Loucy (cell line): ENCODE measurements around the gene TRIO.

Experiments used
- H2AFZ ChIP-seq: fragments of 200-600 bp; sonication (generic); 2 replicates; pipeline ENCODE4 v1.6.0; 2016; ENCODE audit warnings: antibody characterized with exemption, mild to moderate bottlenecking, low read length, moderate library complexity
- H3F3A ChIP-seq: fragments of 200-600 bp; 2 replicates; pipeline ENCODE4 v1.6.0; 2016; ENCODE audit warnings: antibody characterized with exemption, low read depth, mild to moderate bottlenecking
- H3K27me3 ChIP-seq: fragments of 200-600 bp; sonication (generic); 2 replicates; pipeline ENCODE4 v1.6.1; 2014; ENCODE audit warnings: low read length, mild to moderate bottlenecking; ENCODE audit not compliant: insufficient read depth, poor library complexity, severe bottlenecking
- H3K36me3 ChIP-seq: fragments of 200-600 bp; sonication (generic); 2 replicates; pipeline ENCODE4 v1.6.1; 2016; ENCODE audit warnings: low read length; ENCODE audit not compliant: insufficient read depth
- H3K4me1 ChIP-seq: fragments of 200-600 bp; sonication (generic); 2 replicates; pipeline ENCODE4 v1.5.1; 2014; ENCODE audit warnings: low read length, mild to moderate bottlenecking; ENCODE audit not compliant: insufficient read depth, poor library complexity, severe bottlenecking
- H3K4me2 ChIP-seq: fragments of 200-600 bp; sonication (generic); 2 replicates; pipeline ENCODE4 v1.6.0; 2014; ENCODE audit warnings: antibody characterized with exemption, low read length, low read depth, mild to moderate bottlenecking; ENCODE audit not compliant: poor library complexity, severe bottlenecking
- H3K4me3 ChIP-seq: fragments of 200-600 bp; sonication (generic); 2 replicates; pipeline ENCODE4 v1.5.1; 2014; ENCODE audit warnings: low read length, mild to moderate bottlenecking, mixed read lengths; ENCODE audit not compliant: poor library complexity, severe bottlenecking
- H3K79me2 ChIP-seq: fragments of 200-600 bp; sonication (generic); 2 replicates; pipeline ENCODE4 v1.6.1; 2014; ENCODE audit warnings: low read length; ENCODE audit not compliant: insufficient read depth
- H3K9ac ChIP-seq: fragments of 200-600 bp; sonication (generic); 2 replicates; pipeline ENCODE4 v1.6.0; 2014; ENCODE audit warnings: mild to moderate bottlenecking, low read depth, low read length, moderate library complexity; ENCODE audit not compliant: poor library complexity, severe bottlenecking
- H3K9me2 ChIP-seq: fragments of 200-600 bp; sonication (generic); replicated peaks from 2 replicates; pipeline ENCODE4 v1.6.1; 2016; ENCODE audit warnings: low read depth, low read length, mixed read lengths
- H3K9me3 ChIP-seq: fragments of 200-600 bp; sonication (generic); 2 replicates; pipeline ENCODE4 v1.6.1; 2014; ENCODE audit warnings: mild to moderate bottlenecking, antibody characterized with exemption, low read length, low read depth; ENCODE audit not compliant: insufficient read depth
- H4K20me1 ChIP-seq: fragments of 200-600 bp; sonication (generic); 2 replicates; pipeline ENCODE4 v1.6.0; 2014; ENCODE audit warnings: antibody characterized with exemption, low read length, mild to moderate bottlenecking; ENCODE audit not compliant: insufficient read depth, poor library complexity, severe bottlenecking
- EZH2phosphoT487 ChIP-seq: fragments of 200-600 bp; IDR thresholded peaks from 2 replicates; pipeline ENCODE4 v1.6.1; 2018; ENCODE audit warnings: antibody characterized with exemption, mild to moderate bottlenecking, moderate library complexity, borderline replicate concordance
- TF ChIP-seq, protein P1 (sequence below): fragments of 200-600 bp; sonication (generic); conservative IDR thresholded peaks from 2 replicates; pipeline ENCODE4 v1.5.1; 2014; ENCODE audit warnings: mild to moderate bottlenecking, antibody characterized with exemption, low read length

Gene TRIO

DNA sequence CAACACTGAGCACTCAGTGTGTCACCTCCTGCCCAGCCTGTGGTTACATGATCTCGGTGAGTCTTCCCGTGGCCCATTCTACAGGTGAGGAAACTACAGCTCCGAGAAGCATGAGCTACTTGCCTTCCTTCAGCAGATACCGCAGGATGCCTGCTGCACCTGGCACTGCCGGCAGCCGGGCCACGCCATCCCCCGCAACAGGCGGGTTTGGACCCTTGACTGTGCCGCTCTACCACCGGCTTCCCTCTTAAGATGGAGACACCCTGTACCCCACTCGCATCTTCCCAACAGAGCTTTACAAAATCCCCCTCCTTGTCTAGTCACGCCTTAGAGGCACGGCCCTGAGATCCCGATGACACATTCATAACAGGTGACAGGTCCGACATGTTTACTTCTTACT, 363.5 kb downstream of the TRIO start:
- no peaks in the 10 kb centered on the region for H3K4me1 ChIP-seq
- no peaks in the 10 kb centered on the region for H3K9me3 ChIP-seq
- no peaks in the 10 kb centered on the region for H3F3A ChIP-seq
- no peak overlapping the region for H3K4me3 ChIP-seq
- H3K27me3 ChIP-seq = no peaks in the 10 kb centered on the region
- H3K4me2 ChIP-seq = no peak overlapping the region
- H3K36me3 ChIP-seq = peaks cover 13% of the 10 kb centered on the region; the same call in 1 of the 2 replicates
- TF ChIP-seq, protein P1, sequence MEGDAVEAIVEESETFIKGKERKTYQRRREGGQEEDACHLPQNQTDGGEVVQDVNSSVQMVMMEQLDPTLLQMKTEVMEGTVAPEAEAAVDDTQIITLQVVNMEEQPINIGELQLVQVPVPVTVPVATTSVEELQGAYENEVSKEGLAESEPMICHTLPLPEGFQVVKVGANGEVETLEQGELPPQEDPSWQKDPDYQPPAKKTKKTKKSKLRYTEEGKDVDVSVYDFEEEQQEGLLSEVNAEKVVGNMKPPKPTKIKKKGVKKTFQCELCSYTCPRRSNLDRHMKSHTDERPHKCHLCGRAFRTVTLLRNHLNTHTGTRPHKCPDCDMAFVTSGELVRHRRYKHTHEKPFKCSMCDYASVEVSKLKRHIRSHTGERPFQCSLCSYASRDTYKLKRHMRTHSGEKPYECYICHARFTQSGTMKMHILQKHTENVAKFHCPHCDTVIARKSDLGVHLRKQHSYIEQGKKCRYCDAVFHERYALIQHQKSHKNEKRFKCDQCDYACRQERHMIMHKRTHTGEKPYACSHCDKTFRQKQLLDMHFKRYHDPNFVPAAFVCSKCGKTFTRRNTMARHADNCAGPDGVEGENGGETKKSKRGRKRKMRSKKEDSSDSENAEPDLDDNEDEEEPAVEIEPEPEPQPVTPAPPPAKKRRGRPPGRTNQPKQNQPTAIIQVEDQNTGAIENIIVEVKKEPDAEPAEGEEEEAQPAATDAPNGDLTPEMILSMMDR = no peak
- no peak for TF ChIP-seq EZH2phosphoT487
- H3K79me2 ChIP-seq = no peaks in the 10 kb centered on the region
- no peak overlapping the region for H3K9ac ChIP-seq
- no peak overlapping the region for H2AFZ ChIP-seq
- no peaks in the 10 kb centered on the region for H3K9me2 ChIP-seq
- H4K20me1 ChIP-seq = no peaks in the 10 kb centered on the region

DNA sequence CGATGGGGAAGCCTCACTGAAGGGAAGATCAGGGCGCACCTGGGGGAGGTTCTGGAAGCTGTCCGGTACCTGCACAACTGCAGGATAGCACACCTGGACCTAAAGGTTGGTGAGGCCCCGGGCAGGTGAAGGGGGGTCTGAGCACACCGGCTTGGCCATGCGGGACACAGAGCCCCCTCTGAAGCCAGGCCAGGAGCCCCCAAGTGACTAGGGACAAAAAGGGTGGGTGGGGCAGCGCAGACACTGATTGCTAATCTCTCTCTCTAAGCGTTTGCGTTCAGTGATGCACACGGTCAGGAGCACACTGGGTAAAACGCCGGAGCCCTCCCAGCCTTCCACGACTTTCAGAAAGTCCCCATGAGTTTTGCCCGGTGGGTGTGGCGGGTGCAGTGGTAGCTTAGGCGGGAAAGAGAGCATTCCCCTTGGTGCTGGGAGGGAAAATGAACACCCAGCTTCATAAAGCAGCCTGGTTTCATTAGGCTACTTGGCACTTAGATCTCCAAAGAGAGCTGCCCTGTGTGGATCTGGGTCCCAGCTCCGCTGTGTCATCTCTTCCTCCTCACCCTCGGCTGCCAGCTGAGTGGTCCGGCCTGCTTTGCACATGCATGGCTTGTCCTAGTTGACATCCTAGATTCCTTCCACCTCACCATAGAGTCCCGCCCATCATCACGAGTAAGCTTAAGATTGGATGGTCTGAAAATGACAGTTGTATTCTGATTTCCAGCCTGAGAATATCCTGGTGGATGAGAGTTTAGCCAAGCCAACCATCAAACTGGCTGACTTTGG, 364.2 kb downstream of the TRIO start:
- H4K20me1 ChIP-seq = no peaks in the 10 kb centered on the region
- H3K4me2 ChIP-seq = no peak overlapping the region
- no peaks in the 10 kb centered on the region for H3K9me3 ChIP-seq
- no peak overlapping the region for H3K4me3 ChIP-seq
- H3F3A ChIP-seq = no peaks in the 10 kb centered on the region
- no peaks in the 10 kb centered on the region for H3K27me3 ChIP-seq
- no peaks in the 10 kb centered on the region for H3K4me1 ChIP-seq
- H2AFZ ChIP-seq = no peak overlapping the region
- peaks cover 13% of the 10 kb centered on the region; the same call in 1 of the 2 replicates for H3K36me3 ChIP-seq
- H3K79me2 ChIP-seq = no peaks in the 10 kb centered on the region
- no peaks in the 10 kb centered on the region for H3K9me2 ChIP-seq
- TF ChIP-seq, protein P1 = no peak
- no peak for TF ChIP-seq EZH2phosphoT487
- no peak overlapping the region for H3K9ac ChIP-seq

DNA sequence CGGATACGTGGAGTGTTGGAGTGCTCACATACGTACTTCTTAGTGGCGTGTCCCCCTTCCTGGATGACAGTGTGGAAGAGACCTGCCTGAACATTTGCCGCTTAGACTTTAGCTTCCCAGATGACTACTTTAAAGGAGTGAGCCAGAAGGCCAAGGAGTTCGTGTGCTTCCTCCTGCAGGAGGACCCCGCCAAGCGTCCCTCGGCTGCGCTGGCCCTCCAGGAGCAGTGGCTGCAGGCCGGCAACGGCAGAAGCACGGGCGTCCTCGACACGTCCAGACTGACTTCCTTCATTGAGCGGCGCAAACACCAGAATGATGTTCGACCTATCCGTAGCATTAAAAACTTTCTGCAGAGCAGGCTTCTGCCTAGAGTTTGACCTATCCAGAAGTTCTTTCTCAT, 364.9 kb downstream of the TRIO start:
- Histone ChIP-seq H3K9me3 (no peaks in the 10 kb centered on the region), H3K27me3 (no peaks in the 10 kb centered on the region), H3K9ac (no peak overlapping the region), H3F3A (no peaks in the 10 kb centered on the region), H3K4me1 (no peaks in the 10 kb centered on the region), H3K4me2 (no peak overlapping the region), H2AFZ (no peak overlapping the region), H3K79me2 (no peaks in the 10 kb centered on the region), H3K9me2 (no peaks in the 10 kb centered on the region), H4K20me1 (no peaks in the 10 kb centered on the region), H3K36me3 (peaks cover 12% of the 10 kb centered on the region; the same call in 1 of the 2 replicates), H3K4me3 (no peak overlapping the region)
- TF ChIP-seq, protein P1 = no peak
- TF ChIP-seq EZH2phosphoT487 = no peak
